Endothelial cell of umbilical vein (primary cell): ENCODE measurements around the gene BPI. TPM values are rescaled to one million over a fixed set of nuclear protein-coding genes. Genes with fewer than 3 reads are reported as not detected.

Experiments used
- BruUV-seq: library from RNA; stranded (reverse); fragments of 400-500 nt; replicated peaks from 2 replicates; lab custom pipeline; 2021; lab: Mats Ljungman, UMichigan
- CTCF ChIA-PET: fragments of 300-600, 350-600 bp; sonication (Branson Sonifier 250); formaldehyde crosslinking; loops from one replicate; lab custom pipeline; 2021; ENCODE audit warnings: antibody characterized with exemption, inconsistent platforms; lab: Charles Lee
- POLR2A ChIA-PET: fragments of 300-600, 350-600 bp; sonication (Branson Sonifier 250); formaldehyde crosslinking; loops from one replicate; lab custom pipeline; 2021; ENCODE audit warnings: antibody characterized with exemption, inconsistent platforms; lab: Charles Lee
- DNase-seq: peaks from one replicate; pipeline ENCODE4 v3.0.0-alpha.2; 2011; ENCODE audit warnings: low read depth, low spot score
- FAIRE-seq: peaks from 2 replicates; lab custom pipeline; 2011; peaks lifted over from hg19 to GRCh38; lab: Jason Lieb, UNC
- H2AFZ ChIP-seq: 2 replicates; pipeline ENCODE4 v1.6.0; 2012; ENCODE audit warnings: low read depth, low read length, control low read depth, inconsistent platforms
- H3K27ac ChIP-seq: 2 replicates; pipeline ENCODE4 v1.5.1; 2011; ENCODE audit warnings: low read depth, mild to moderate bottlenecking, control low read depth, low read length, moderate library complexity; ENCODE audit not compliant: insufficient read depth
- H3K27me3 ChIP-seq, 2 experiments: 2 replicates each; pipeline versions ENCODE4 v1.6.0 to v1.6.1; 2011; ENCODE audit warnings: low read length in 2 of 2, mixed read lengths in 1 of 2; ENCODE audit not compliant: control insufficient read depth in 2 of 2, insufficient read depth in 2 of 2
- H3K36me3 ChIP-seq, 2 experiments: 2 replicates in 1 of 2; 3 replicates in 1 of 2; pipeline ENCODE4 v1.5.1; 2011; ENCODE audit warnings: low read length in 2 of 2, mild to moderate bottlenecking in 1 of 2, moderate library complexity in 1 of 2; ENCODE audit not compliant: control insufficient read depth in 2 of 2, insufficient read depth in 2 of 2; ENCODE audit errors: extremely low read depth in 1 of 2
- H3K4me1 ChIP-seq: 3 replicates; pipeline ENCODE4 v1.5.1; 2011; ENCODE audit warnings: mild to moderate bottlenecking, low read length; ENCODE audit not compliant: control insufficient read depth, insufficient read depth; ENCODE audit errors: extremely low read depth
- H3K4me2 ChIP-seq: 2 replicates; pipeline ENCODE4 v1.6.1; 2011; ENCODE audit warnings: low read length, control low read depth, mixed read lengths; ENCODE audit not compliant: insufficient read depth
- H3K4me3 ChIP-seq, 3 experiments: fragments of 200-600 bp in 1 of 3; sonication (generic), shearing (Covaris generic) in 1 of 3; replicated peaks in 1 of 3; 2 replicates each; pipeline ENCODE4 v1.5.1; 2011 to 2016; ENCODE audit warnings: control low read depth in 3 of 3, low read length in 3 of 3, mild to moderate bottlenecking in 2 of 3, inconsistent platforms in 1 of 3, low read depth in 1 of 3, moderate library complexity in 1 of 3; ENCODE audit not compliant: insufficient read depth in 1 of 3
- H3K79me2 ChIP-seq: 2 replicates; pipeline ENCODE4 v1.6.0; 2012; ENCODE audit warnings: low read length, inconsistent platforms; ENCODE audit not compliant: control insufficient read depth, insufficient read depth
- H3K9ac ChIP-seq: replicated peaks from 2 replicates; pipeline ENCODE3; 2011; ENCODE audit warnings: low read length, control low read depth; ENCODE audit not compliant: insufficient read depth; ENCODE audit errors: extremely low read depth
- H3K9me1 ChIP-seq: replicated peaks from 3 replicates; pipeline ENCODE4 v1.6.0; 2011; ENCODE audit warnings: mild to moderate bottlenecking, low read length; ENCODE audit not compliant: control insufficient read depth, insufficient read depth; ENCODE audit errors: extremely low read depth
- H3K9me3 ChIP-seq: replicated peaks from 2 replicates; pipeline ENCODE4 v1.5.1; 2012; ENCODE audit warnings: low read length, inconsistent platforms; ENCODE audit not compliant: control insufficient read depth, insufficient read depth
- H4K20me1 ChIP-seq: replicated peaks from 2 replicates; pipeline ENCODE3; 2011; ENCODE audit warnings: mild to moderate bottlenecking, low read length; ENCODE audit not compliant: control insufficient read depth, insufficient read depth; ENCODE audit errors: extremely low read depth
- EZH2 ChIP-seq: IDR thresholded peaks from 2 replicates; pipeline ENCODE4 v1.6.1; 2012; ENCODE audit warnings: borderline replicate concordance, low read depth, mild to moderate bottlenecking, moderate library complexity, low read length, inconsistent platforms; ENCODE audit not compliant: severe bottlenecking
- FOS ChIP-seq: IDR thresholded peaks from 2 replicates; pipeline ENCODE4 v1.6.1; 2011; ENCODE audit warnings: mild to moderate bottlenecking, low read length, moderate library complexity, borderline replicate concordance; ENCODE audit not compliant: insufficient read depth
- GATA2 ChIP-seq: IDR thresholded peaks from 2 replicates; pipeline ENCODE4 v1.7.0; 2011; ENCODE audit warnings: low read depth, mild to moderate bottlenecking, moderate library complexity, mixed read lengths, low read length; ENCODE audit not compliant: insufficient read length, insufficient read depth
- JUN ChIP-seq: IDR thresholded peaks from 2 replicates; pipeline ENCODE4 v1.6.1; 2011; ENCODE audit warnings: borderline replicate concordance, low read depth; ENCODE audit not compliant: insufficient read length, insufficient read depth
- MYC ChIP-seq: IDR thresholded peaks from one replicate; pipeline ENCODE4 v1.6.1; 2011; ENCODE audit warnings: mild to moderate bottlenecking, low read depth, low read length
- POLR2A ChIP-seq: IDR thresholded peaks from 2 replicates; pipeline ENCODE4 v1.6.1; 2012; ENCODE audit warnings: low read depth, mild to moderate bottlenecking, control low read depth, low read length
- POLR2AphosphoS5 ChIP-seq: IDR thresholded peaks from 2 replicates; pipeline ENCODE4 v1.6.1; 2012; ENCODE audit warnings: low read depth, mild to moderate bottlenecking, control low read depth, low read length, moderate library complexity; ENCODE audit not compliant: insufficient read depth
- dilution Hi-C: fragments of 300-500 bp; cut with MboI; formaldehyde crosslinking; loops from one replicate; pipeline ENCODE4 v1.15.0; 2019; ENCODE audit warnings: low sequenced_read_pairs; ENCODE audit not compliant: extremely low pct_ligation_motif_present
- intact Hi-C: fragments of 100-400 bp; cut with micrococcal nuclease; formaldehyde crosslinking; loops from one replicate; pipeline ENCODE4 v1.10.0; 2022
- polyA plus RNA-seq, 4 experiments: library from polyadenylated mRNA; depleted of rRNA in 3 of 4; stranded (reverse) in 3 of 4; unstranded in 1 of 4; fragments of >200 nt; gene quantifications; 2 replicates each; pipeline versions ENCODE4 v1.2.1 to v1.2.3, GENCODE V29; 2011 to 2012; ENCODE audit warnings: missing spikeins in 1 of 4
- total RNA-seq: library from RNA; stranded (reverse); gene quantifications from 2 replicates; pipeline ENCODE4 v1.2.3, GENCODE V29; 2021
- TF ChIP-seq, protein P1 (sequence below): IDR thresholded peaks from 2 replicates; pipeline ENCODE4 v1.6.1; 2011; ENCODE audit not compliant: insufficient read depth, insufficient read length
- TF ChIP-seq, protein P2 (sequence below), 2 donors: IDR thresholded peaks; 1 replicate in 1 of 2; 2 replicates in 1 of 2; pipeline ENCODE4 v1.5.1; 2011; ENCODE audit warnings: low read length in 2 of 2, mild to moderate bottlenecking in 2 of 2, moderate library complexity in 2 of 2, control low read depth in 1 of 2, inconsistent platforms in 1 of 2, low read depth in 1 of 2; ENCODE audit not compliant: insufficient read depth in 1 of 2; ENCODE audit errors: extremely low read depth in 1 of 2

BPI gene
- total and polyA plus RNA-seq, 2 donors (not counting 3 experiments of a cell fraction or from before 2014, with no cell fraction given) = not detected

GRCh38 chr20:38350879-38351775 lies 47.2 kb downstream of the BPI start:
- POLR2A ChIA-PET = no interaction called here
- dilution Hi-C loops = no loop called here
- no peak overlapping the region for H2AFZ ChIP-seq

More at GRCh38 chr20:38350879-38351775, 47.2 kb downstream of the BPI start:
- no peaks in the 10 kb centered on the region for H3K4me1 ChIP-seq
- intact Hi-C loops = no loop called here
- CTCF ChIA-PET = no interaction called here
- H3K9me3 ChIP-seq = no peaks in the 10 kb centered on the region
- H3K4me3 ChIP-seq = no peak overlapping the region
- no peaks in the 10 kb centered on the region for H3K27me3 ChIP-seq
- no peaks in the 10 kb centered on the region for H3K79me2 ChIP-seq
- H3K9me1 ChIP-seq = no peaks in the 10 kb centered on the region
- H3K27ac ChIP-seq = no peak overlapping the region
- BruUV-seq = no TSS peak
- H3K36me3 ChIP-seq = no peaks in the 10 kb centered on the region
- H3K9ac ChIP-seq = no peak overlapping the region
- no peaks in the 10 kb centered on the region for H4K20me1 ChIP-seq
- DNase-seq (no peak), FAIRE-seq (no peak)
- no peak overlapping the region for H3K4me2 ChIP-seq
- TF ChIP-seq GATA2 (no peak), JUN (no peak), POLR2AphosphoS5 (no peak), POLR2A (no peak), MYC (no peak), EZH2 (no peak), FOS (no peak)
- TF ChIP-seq, protein P1, sequence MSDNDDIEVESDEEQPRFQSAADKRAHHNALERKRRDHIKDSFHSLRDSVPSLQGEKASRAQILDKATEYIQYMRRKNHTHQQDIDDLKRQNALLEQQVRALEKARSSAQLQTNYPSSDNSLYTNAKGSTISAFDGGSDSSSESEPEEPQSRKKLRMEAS = no peak
- TF ChIP-seq, protein P2, sequence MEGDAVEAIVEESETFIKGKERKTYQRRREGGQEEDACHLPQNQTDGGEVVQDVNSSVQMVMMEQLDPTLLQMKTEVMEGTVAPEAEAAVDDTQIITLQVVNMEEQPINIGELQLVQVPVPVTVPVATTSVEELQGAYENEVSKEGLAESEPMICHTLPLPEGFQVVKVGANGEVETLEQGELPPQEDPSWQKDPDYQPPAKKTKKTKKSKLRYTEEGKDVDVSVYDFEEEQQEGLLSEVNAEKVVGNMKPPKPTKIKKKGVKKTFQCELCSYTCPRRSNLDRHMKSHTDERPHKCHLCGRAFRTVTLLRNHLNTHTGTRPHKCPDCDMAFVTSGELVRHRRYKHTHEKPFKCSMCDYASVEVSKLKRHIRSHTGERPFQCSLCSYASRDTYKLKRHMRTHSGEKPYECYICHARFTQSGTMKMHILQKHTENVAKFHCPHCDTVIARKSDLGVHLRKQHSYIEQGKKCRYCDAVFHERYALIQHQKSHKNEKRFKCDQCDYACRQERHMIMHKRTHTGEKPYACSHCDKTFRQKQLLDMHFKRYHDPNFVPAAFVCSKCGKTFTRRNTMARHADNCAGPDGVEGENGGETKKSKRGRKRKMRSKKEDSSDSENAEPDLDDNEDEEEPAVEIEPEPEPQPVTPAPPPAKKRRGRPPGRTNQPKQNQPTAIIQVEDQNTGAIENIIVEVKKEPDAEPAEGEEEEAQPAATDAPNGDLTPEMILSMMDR (IDR thresholded peaks at IDR 0.05; ENCODE audit: extremely low read depth in 1 of 2, insufficient read depth in 1 of 2, low read depth in 1 of 2, low read length in 2 of 2) = no peak
